Uterus (tissue), 4 donors: ENCODE measurements around the gene SPATS1. TPM values are rescaled to one million over a fixed set of nuclear protein-coding genes. Genes with fewer than 3 reads are reported as not detected.

Source experiments
- DNase-seq, 2 donors: peaks; one replicate each; pipeline ENCODE4 v3.0.0-alpha.2; 2019 to 2020
- H3K27ac ChIP-seq, 2 donors: fragments of 200-600 bp; sonication (generic); 1 replicate in 1 of 2; 2 replicates in 1 of 2; pipeline ENCODE4 v1.5.1; 2016 to 2018
- H3K27me3 ChIP-seq, 2 donors: fragments of 200-600 bp; sonication (generic); one replicate each; pipeline ENCODE4 v1.5.1; 2018 to 2019; ENCODE audit warnings: control low read depth in 1 of 2
- H3K36me3 ChIP-seq, 2 donors: fragments of 200-600 bp; sonication (generic); one replicate each; pipeline ENCODE4 v1.5.1; 2019; ENCODE audit warnings: control low read depth in 1 of 2
- H3K4me1 ChIP-seq, 2 donors: fragments of 200-600 bp; sonication (generic); one replicate each; pipeline ENCODE4 v1.5.1; 2018 to 2019; ENCODE audit warnings: control low read depth in 1 of 2
- H3K4me3 ChIP-seq, 2 donors: fragments of 200-600 bp; sonication (generic); 1 replicate in 1 of 2; 2 replicates in 1 of 2; pipeline ENCODE4 v1.5.1; 2018 to 2019; ENCODE audit warnings: mild to moderate bottlenecking in 1 of 2
- H3K9me3 ChIP-seq, 2 donors: fragments of 200-600 bp; sonication (generic); one replicate each; pipeline ENCODE4 v1.5.1; 2019; ENCODE audit warnings: control low read depth in 1 of 2
- POLR2A ChIP-seq, 2 donors: fragments of 450-650 bp; IDR thresholded peaks; one replicate each; pipeline ENCODE4 v1.6.1; 2016; ENCODE audit warnings: antibody characterized with exemption in 2 of 2, mild to moderate bottlenecking in 1 of 2, moderate library complexity in 1 of 2
- intact Hi-C: fragments of 100-400 bp; cut with DNase I; formaldehyde crosslinking; loops from one replicate; pipeline ENCODE4 v1.15.1; 2023; ENCODE audit warnings: low total_unique reads
- total RNA-seq, 4 donors: library from RNA; depleted of rRNA in 3 of 4; stranded (reverse); fragments of >200 nt in 3 of 4; gene quantifications; one replicate each; pipeline versions ENCODE4 v1.1.0 to v1.2.4, GENCODE V29; 2014 to 2023
- TF ChIP-seq, protein P1 (sequence below), 4 experiments: fragments of 200-600 bp in 2 of 4; fragments of 450-650 bp in 2 of 4; sonication (generic) in 2 of 4; IDR thresholded peaks; one replicate each; pipeline ENCODE4 v1.5.1; 2016 to 2019; ENCODE audit warnings: antibody characterized with exemption in 4 of 4, mild to moderate bottlenecking in 2 of 4, moderate library complexity in 1 of 4
- donor health status: DM: yes; HTN: yes; CAD: no.

SPATS1 gene
- total RNA-seq, 4 donors from 2014 or later = 0.62 TPM; not detected in 3

DNA sequence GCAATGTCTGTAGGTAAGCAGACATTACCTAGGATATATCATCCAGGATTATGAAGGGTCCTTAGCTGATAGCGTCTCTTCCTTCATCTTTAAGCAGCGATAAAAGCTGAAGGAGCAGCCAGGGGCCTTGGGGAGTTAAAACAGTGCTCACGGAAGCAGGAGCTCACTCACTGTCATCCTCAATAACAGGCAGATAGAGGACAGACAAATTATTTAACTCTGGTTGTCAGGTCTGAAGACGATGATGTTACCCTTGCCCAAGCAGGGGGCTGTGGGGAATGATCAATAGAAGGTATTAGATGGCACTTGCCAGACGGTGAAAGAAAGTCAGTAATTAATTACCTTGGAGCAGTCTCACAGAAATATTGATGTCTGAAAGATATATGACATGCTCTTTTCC is 12.6 kb upstream of the SPATS1 start:
- Histone ChIP-seq H3K27me3 (no peaks in the 10 kb centered on the region), H3K36me3 (no peaks in the 10 kb centered on the region), H3K9me3 (no peaks in the 10 kb centered on the region), H3K4me3 (no peak overlapping the region), H3K27ac (no peak overlapping the region), H3K4me1 (no peaks in the 10 kb centered on the region)
- TF ChIP-seq, protein P1, sequence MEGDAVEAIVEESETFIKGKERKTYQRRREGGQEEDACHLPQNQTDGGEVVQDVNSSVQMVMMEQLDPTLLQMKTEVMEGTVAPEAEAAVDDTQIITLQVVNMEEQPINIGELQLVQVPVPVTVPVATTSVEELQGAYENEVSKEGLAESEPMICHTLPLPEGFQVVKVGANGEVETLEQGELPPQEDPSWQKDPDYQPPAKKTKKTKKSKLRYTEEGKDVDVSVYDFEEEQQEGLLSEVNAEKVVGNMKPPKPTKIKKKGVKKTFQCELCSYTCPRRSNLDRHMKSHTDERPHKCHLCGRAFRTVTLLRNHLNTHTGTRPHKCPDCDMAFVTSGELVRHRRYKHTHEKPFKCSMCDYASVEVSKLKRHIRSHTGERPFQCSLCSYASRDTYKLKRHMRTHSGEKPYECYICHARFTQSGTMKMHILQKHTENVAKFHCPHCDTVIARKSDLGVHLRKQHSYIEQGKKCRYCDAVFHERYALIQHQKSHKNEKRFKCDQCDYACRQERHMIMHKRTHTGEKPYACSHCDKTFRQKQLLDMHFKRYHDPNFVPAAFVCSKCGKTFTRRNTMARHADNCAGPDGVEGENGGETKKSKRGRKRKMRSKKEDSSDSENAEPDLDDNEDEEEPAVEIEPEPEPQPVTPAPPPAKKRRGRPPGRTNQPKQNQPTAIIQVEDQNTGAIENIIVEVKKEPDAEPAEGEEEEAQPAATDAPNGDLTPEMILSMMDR (IDR thresholded peaks at IDR 0.05) = no peak
- no peak for TF ChIP-seq POLR2A (IDR thresholded peaks at IDR 0.05)
- intact Hi-C loops = no loop called here
- no peak for DNase-seq

DNA sequence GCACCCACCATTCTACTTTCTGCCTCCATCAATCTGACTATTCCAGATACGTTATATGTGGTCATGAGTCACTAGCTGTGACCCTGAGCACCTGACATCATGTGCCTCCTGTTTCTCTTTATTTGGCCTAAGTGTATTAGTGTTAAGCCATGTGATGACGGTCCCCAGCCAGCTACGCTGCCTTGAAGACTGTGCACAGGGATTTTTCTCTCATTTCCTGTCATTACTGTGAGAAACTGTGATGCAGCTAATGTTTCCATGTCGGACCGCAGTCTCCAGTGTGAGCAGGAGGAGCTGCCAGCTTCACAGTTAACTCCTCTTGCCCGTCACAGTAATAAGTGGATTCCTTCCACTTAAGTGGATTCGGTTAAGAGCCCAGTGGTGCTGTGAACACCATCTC is 9.9 kb upstream of the SPATS1 start:
- no peaks in the 10 kb centered on the region for H3K27me3 ChIP-seq
- H3K4me1 ChIP-seq = no peaks in the 10 kb centered on the region
- intact Hi-C loops = no loop called here
- TF ChIP-seq, protein P1 (IDR thresholded peaks at IDR 0.05) = no peak
- no peak overlapping the region for H3K27ac ChIP-seq
- H3K4me3 ChIP-seq = no peak overlapping the region
- H3K36me3 ChIP-seq = no peaks in the 10 kb centered on the region
- H3K9me3 ChIP-seq = no peaks in the 10 kb centered on the region
- DNase-seq = no peak

DNA sequence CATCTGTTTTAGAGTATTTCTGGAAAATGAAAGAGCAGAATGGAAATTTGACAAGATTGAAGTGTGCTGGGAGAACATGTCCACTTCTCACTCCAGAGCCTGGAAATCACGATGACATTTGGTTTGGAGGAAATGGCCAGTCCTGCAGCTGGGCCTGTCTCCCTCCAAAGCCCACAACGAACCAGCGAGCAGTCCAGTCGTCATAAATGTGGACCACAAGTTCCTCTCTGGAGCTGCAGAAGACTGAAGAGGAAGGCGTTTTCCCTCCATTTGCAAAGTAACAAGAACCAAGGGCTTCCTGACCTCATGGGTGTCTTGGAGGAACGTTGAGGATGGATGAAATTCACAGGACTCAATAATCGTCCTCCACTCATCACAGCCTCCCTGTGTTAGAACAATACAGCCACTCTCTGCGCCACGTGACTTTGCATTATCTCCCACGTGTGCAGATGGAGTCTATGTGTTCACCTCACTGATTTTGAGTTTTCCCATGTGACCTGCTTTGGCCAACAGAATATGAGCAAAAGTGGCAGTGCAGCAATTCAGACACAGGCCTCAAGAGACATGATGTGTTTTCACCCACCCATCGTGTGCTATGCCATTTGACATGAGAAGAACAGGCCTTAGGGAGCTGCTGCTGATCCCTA is 9.1 kb upstream of the SPATS1 start:
- Histone ChIP-seq H3K9me3 (no peaks in the 10 kb centered on the region), H3K27ac (no peak overlapping the region), H3K36me3 (no peaks in the 10 kb centered on the region), H3K4me1 (no peaks in the 10 kb centered on the region), H3K4me3 (no peak overlapping the region), H3K27me3 (no peaks in the 10 kb centered on the region)
- intact Hi-C loops = no loop called here
- TF ChIP-seq, protein P1 (IDR thresholded peaks at IDR 0.05) = no peak
- no peak for TF ChIP-seq POLR2A (IDR thresholded peaks at IDR 0.05)
- DNase-seq = no peak

DNA sequence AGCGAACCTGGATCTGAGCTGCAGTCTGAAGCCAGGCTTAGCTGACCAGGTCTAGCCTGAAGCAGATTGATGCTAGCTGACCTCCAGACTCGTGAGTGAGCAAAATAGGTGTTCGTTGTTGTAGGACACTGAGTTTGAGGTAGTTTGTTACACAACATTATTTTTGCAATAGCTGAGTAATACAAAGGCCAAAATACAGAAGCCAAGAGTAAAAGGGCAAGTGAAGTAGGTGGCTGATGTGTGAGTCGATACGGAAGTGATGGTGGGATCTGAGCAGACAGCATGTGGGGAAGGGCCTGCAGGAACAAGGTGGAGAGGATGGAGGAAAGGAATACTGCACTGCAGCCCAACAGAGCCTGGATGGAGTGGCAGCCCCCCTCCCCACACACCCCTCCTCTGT is 8.5 kb upstream of the SPATS1 start:
- TF ChIP-seq POLR2A (IDR thresholded peaks at IDR 0.05) = no peak
- TF ChIP-seq, protein P1 (IDR thresholded peaks at IDR 0.05) = no peak
- intact Hi-C loops = no loop called here

DNA sequence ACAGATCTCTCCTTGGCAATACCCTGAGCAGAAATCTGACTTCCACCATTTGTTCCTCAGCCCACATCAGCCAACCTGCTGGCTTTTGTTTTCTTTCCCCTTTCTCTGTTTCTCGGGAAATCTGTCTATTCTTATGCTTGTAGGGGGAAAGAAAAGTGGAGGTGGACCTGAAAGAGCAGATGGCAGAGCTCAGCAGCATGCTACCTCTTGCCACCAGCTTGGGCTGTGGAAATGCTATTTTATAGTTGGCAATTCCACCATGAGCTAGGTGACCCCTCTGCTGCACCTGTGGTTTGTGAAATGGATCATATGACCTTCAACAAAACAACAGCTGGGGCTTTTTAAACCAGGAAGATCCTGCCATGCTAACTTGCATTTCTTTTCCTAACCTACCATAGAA is 6.8 kb upstream of the SPATS1 start:
- intact Hi-C loops = no loop called here

More for the DNA sequence above, 8.5 kb upstream of the SPATS1 start:
- no peak overlapping the region for H3K27ac ChIP-seq
- no peaks in the 10 kb centered on the region for H3K9me3 ChIP-seq
- no peaks in the 10 kb centered on the region for H3K4me1 ChIP-seq
- no peak for DNase-seq
- H3K27me3 ChIP-seq = no peaks in the 10 kb centered on the region
- no peaks in the 10 kb centered on the region for H3K36me3 ChIP-seq
- H3K4me3 ChIP-seq = no peak overlapping the region

More for the DNA sequence above, 6.8 kb upstream of the SPATS1 start:
- no peak overlapping the region for H3K27ac ChIP-seq
- H3K36me3 ChIP-seq = no peaks in the 10 kb centered on the region
- H3K9me3 ChIP-seq = no peaks in the 10 kb centered on the region
- H3K4me3 ChIP-seq = no peak overlapping the region
- no peaks in the 10 kb centered on the region for H3K27me3 ChIP-seq
- TF ChIP-seq POLR2A (IDR thresholded peaks at IDR 0.05) = no peak
- TF ChIP-seq, protein P1 (IDR thresholded peaks at IDR 0.05) = no peak
- no peak for DNase-seq
- no peaks in the 10 kb centered on the region for H3K4me1 ChIP-seq
